NCI-H1694 treated with DMSO at 0.1 percent for 48 hours (cell line): ENCODE data around the gene ATG9B.
"Not testable (repeated sequence)": the region's sequence is repeated elsewhere in the genome, so short reads cannot be mapped to it uniquely, and the experiment has no call there.

ENCODE experiments used
- DNase-seq: peaks from one replicate; lab custom pipeline; 2025; lab: John Stamatoyannopoulos, UW

ATG9B gene

DNA sequence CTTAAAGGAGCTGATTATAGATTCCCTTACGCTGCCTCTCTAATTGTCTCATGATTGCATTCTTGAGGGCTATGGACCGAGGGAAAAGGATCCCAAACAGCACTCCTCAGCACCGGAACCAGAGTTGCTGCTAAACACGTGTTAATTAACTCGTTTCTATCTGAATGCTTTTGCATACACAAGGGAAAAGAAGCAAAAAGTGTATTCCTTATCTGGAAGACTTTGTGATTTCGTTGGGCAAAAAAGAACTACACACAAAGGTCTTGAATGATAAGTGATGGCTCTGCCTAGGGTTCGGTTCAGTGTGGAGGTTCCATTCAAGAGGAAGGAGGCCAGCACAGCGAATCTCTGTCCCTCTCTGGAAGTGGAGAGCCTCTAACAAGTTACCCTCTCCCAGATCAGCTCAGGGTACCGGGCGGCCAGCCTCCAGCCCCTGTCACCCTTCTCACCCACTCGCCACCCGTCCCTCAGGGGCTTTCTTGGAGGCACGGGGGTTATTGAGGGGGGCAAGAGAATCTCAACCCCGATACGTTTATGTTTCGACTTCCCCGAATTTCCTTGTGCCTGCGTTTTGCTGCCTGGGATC is 34.6 kb upstream of the ATG9B start:
- DNase-seq: no peak

DNA sequence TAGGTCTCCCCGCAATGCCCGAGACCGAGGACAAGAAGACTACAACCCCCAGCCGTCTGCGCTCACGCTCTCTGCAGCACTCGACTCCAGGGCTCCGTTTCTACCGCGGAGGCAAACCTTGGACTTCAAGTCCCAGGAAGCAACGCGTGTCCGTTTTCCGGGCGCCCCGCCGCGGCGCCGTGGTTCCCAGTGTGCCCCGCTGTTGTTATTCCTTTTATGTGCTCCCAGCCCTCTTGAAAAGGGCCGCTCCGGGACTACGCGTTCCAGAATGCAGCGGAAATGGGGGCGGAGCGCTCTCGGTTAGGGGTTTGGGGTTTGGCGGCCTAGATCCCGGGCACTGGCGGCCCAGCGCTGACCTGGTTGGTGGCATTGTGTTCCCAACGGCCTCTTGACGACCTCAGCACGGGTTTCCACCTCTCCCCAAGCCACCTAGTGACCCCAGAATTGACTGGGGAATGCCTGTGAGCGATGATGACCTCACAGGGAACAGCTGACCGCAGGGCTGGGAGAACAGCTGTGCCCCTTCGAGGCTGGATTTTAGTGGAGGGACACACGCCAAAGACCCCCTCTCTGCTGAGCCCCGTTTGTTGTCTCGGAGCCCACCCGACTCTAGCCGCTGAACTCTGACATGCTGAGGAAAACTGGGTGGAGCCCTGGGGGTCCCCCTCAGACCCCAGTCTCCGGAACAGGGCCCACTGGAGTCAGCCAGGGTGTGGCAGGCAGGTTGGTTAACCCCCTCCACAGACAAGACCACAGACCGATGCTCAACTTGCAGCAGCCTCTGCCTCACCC is 33.9 kb upstream of the ATG9B start:
- DNase-seq: peak; percentile 99

DNA sequence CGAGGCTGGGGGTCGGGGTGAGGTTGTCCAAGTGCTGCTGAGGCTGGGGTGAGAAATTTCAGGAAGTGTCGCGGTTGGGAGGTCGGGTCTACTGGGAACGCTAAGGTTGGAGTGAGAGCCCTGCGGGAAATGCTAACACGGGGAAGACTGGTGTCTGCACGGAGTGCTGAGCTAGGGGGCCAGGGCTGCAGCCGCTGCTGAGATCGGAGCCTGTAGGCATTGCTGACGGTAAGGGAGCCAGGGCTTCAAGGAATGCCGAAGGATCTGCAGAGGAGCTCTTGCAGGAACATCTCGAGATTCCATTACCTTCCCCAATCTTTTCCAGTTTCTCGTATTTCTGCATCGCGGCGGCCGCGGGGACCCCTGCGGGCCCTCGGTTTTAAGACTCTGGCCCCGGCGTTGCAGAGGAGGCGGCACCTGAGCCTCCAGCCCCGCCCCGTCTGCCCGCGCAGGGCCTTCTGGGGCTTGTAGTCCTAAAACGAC is 33.3 kb upstream of the ATG9B start, which contains the start of gene CDK5:
Gene CDK5 (minus strand): TSS at position 392 of the 483 bp plus-strand sequence. CDS start 49 bp downstream, at position 343.
- DNase-seq: peak; percentile 77

DNA sequence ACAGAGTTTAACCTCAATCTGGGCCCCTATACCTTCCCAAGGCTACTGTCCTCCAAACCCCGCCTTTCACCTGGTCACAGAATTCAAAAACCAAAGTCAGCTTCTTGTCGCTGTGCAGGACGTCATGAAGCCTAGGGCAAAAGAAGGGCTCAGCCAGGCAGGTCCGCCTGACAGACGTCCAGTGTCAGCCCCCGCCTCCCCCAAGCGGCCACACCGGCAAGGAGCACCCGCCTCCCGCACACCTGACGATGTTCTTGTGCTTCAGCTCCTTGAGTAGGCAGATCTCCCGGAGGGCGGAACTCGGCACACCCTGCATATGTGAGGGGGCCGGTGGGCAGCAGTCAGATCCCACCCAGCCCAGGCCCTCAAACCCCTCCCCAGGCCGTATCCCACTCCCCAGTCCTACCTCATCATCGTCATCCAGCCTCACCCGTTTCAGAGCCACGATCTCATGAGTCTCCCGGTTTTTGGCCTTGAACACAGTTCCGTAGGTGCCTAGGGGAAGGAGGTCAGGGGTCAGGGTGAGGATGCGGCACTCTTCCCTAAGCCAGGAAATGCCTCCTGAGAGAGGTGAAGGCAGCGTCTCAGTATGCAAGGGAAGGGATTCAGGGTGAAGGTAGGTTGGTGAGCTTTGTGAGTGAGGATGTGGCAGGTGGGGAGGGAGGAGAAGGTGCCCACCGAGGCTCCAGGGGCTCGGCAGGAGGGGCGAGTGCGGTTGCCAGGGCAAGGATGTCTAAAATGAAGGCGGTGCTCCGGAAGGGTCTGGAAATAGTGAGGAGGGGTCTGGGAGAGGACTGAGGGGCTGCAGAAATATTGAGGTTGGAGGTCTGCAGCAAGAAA is 32.6 kb upstream of the ATG9B start:
- DNase-seq: no peak

DNA sequence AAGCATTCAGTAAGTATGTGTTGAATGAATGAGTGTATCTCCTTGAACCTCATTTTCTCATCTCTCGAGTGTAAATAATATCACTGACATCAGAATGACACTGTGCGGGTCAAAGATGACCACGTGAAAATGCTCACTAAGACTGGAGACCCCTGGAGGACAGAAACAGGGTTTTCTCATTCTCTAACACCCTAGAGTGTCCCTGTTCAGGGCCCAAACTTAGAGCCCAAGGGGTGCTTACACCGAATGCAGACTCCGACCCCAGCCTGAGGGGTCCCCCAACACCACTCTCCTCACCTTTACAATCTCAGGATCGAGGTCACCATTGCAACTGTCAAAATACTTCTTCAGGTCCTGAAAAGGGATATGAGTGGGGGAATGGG is 32.0 kb upstream of the ATG9B start:
- DNase-seq: no peak

DNA sequence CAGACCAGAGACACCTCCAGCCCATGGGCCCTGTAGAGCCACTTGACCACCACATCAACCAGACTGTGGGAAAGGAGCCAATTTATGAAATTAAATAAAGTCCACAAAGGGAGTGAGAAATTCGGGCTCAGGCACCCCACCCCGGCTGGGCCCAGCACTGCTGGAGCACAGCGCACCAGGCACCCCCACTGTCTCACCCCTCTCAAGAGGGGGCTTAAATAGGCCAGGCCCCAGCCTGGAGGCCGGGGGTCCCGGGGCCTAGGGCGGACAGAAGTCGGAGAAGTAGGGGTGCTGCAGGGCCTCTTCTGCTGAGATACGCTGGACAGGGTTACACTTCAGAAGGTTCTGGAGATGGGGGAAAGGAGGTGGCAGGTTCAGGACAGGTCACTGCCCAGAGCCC is 29.5 kb upstream of the ATG9B start:
- DNase-seq: no peak

DNA sequence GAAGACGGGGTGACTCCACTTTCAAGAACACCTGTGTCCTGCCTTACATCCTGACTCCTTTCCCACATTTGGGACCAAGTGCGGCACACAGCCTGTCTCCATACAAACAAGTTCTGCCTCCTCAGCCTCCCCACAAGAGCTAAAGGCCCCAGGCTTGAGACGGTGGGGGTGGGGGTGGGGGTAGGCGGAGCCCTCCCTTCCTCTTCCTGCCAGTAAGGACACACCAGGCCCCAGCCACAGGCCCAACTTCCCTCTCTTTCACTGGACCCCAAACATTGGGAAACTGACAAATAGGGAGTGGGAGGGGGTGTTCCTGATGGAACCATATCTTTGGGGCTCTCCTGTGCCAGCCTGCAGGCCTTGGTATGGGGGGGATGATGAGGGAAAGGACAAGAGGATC is 28.8 kb upstream of the ATG9B start:
- DNase-seq: no peak

DNA sequence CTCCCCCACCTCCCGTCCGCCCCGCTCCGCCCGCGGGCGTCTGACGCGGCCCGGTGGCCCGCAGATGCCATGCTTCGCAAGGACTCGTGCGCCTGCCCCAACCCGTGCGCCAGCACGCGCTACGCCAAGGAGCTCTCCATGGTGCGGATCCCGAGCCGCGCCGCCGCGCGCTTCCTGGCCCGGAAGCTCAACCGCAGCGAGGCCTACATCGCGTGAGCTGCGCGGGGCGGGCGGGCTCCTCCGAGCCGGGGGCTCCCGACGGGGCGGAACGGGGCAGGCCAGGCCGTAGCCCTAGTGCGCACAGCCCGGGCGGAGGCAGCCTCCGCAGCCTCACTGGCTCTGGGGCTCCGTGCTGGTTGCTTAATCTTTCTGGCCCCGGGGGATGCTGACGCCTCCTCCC is 26.8 kb upstream of the ATG9B start:
- DNase-seq: no peak

DNA sequence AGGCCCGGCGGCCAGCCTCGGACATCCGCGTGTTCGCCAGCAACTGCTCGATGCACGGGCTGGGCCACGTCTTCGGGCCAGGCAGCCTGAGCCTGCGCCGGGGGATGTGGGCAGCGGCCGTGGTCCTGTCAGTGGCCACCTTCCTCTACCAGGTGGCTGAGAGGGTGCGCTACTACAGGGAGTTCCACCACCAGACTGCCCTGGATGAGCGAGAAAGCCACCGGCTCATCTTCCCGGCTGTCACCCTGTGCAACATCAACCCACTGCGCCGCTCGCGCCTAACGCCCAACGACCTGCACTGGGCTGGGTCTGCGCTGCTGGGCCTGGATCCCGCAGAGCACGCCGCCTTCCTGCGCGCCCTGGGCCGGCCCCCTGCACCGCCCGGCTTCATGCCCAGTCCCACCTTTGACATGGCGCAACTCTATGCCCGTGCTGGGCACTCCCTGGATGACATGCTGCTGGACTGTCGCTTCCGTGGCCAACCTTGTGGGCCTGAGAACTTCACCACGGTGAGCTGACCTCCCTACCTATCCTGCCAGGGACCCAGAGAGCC is 24.7 kb upstream of the ATG9B start:
- no peak for DNase-seq

DNA sequence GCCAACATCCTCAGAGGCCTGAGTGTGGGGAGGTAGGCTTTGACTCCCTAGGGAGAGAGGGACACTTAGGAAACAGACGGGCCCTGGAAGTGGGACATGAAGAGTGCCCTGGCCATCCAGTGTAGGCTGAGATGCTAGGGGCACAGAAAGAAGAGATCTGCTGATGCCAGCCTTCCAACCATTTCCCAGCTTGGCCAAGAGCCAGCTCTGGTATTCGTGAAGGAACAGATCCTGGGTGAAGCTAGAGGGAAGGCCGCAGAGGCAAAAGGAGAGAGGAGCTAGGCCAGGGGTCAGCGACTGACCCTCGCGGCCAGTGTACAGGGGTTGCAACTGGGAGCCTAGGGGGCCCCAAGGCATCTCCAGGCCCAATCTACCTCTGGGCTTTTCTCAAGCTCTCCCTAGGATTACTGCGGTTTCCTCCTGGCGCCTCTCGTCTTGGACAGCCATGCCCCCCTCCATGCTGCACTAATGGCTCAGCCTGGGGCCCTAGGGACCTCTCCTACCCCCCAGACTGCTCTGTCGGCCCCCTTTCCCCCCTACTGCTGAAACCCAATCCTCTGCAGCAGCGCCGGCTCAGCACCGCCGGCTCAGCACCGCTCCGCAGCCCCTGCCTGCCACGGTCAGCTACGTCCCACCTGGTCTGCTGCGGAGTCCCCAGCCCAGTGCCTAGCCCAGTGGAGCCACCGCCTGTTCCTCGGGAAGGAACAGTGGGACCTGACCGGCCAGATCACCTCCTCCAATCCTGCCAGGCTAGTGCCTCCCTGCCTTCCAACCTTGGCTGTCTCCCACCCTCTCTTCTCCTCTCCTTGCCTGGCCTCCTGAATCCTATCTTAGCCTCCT is 23.9 kb upstream of the ATG9B start, which contains the start of gene ASIC3:
Gene ASIC3 (plus strand): TSS at position 556 of the 840 bp plus-strand sequence. CDS start 355 bp downstream, outside the sequence.
- no peak for DNase-seq

DNA sequence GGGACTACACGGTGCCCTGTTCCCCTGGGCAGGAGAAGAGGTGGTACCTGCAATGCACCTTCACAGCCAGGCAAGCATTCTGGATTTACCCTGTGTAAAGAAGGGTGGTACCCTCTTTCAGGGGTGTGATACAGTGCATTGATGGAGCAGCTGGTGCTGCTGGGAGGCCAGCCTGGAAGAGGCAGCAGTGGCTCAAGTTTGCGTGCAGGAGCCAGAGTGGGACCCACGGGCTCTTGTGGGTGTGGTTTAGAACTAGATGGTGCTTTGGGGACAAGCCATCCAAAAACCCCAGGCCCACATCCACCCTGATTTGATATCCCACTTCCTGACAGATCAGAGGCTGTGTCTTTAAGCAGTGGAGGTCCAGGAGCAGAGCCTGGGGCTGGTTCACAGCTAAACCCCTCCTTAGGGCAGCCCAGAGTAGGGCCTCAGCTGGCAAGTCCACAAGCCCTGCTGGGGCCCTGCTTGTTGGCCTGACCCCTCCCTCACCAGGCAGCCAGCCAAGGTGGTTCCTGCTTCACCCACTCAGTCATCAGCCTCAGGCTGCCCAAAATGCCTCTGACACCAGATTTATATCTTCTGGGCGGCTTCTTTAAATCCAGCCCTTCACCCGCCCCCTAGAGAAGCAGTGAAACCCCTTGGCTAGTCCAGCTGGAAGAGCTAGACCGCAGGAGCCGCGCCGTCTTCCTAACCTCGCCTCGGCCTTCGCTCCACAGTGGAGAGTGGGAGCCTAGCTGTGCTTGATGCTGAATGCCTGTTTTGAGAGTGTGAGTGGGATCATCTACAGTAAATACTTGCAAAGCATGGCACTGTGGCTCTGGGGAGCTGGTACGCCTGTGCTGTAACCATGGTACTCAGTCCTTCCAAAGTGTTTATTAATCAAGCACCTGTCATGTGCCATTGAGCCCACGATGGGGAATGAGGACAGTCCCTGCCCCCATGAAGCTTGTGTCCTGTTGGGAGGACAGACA is 22.6 kb upstream of the ATG9B start:
- no peak for DNase-seq

DNA sequence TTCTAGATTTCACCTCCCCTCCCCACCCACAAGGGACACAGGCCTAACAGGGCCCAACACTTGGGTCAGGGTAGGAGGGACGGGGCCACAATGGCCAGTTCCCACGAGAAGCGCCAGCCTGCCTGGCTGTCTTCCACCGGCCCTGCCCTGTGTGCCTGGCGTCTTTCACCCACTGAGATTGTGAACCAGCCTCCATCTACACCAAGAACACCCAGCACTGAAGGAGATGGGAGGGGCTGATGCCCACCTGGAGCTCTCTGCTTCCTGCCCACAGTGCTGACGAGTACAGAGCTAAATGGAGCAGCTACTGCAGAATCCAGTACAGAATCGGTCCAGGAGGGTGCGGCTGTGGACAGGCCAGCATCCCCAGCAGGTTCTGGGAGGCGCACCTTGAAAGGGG is 21.7 kb upstream of the ATG9B start:
- DNase-seq: no peak

DNA sequence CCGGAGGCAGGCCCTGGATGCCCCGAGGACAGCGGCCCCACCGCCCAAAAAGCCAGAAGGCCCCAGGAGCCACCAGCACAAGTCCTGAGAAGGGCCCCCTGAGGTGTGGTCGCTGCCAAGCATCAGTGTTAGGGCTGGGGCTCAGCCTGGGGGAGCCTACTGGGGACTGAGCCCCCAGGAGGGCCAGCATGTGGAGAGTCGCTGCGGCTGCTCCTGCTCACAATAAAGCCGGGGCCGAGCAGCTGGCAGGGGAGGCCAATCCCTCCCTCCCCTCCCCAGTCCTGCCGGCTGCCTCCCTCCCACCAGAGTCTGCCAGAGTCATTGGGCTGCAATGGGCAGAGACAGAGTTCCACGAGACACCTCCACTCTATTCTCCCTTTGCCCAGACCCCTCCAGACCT is 21.0 kb upstream of the ATG9B start:
- no peak for DNase-seq

DNA sequence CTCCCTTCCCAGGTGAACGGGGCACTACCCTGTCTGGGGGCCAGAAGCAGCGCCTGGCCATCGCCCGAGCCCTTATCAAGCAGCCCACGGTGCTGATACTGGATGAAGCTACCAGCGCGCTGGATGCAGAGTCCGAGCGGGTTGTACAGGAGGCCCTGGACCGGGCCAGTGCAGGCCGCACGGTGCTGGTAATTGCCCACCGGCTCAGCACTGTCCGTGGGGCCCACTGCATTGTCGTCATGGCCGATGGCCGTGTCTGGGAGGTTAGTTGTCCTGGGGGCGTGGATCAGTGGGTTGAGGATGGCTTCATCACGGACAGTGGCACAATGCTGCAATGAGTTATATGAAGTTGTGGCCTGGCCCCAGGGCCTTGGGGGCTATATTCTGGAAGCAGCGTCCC is 19.7 kb upstream of the ATG9B start:
- DNase-seq: no peak

DNA sequence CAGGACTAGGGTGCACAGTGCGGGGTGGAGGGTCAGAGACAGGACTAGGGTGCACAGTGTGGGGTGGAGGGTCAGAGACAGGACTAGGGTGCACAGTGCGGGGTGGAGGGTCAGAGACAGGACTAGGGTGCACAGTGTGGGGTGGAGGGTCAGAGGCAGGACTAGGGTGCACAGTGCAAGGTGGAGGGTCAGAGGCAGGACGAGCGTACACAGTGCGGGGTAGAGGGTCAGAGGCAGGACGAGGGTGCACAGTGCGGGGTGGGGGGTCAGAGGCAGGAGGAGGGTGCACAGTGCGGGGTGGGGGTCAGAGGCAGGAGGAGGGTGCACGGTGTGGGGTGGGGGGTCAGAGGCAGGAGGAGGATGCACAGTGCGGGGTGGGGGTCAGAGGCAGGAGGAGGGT is 19.2 kb upstream of the ATG9B start:
- not testable (repeated sequence) for DNase-seq

DNA sequence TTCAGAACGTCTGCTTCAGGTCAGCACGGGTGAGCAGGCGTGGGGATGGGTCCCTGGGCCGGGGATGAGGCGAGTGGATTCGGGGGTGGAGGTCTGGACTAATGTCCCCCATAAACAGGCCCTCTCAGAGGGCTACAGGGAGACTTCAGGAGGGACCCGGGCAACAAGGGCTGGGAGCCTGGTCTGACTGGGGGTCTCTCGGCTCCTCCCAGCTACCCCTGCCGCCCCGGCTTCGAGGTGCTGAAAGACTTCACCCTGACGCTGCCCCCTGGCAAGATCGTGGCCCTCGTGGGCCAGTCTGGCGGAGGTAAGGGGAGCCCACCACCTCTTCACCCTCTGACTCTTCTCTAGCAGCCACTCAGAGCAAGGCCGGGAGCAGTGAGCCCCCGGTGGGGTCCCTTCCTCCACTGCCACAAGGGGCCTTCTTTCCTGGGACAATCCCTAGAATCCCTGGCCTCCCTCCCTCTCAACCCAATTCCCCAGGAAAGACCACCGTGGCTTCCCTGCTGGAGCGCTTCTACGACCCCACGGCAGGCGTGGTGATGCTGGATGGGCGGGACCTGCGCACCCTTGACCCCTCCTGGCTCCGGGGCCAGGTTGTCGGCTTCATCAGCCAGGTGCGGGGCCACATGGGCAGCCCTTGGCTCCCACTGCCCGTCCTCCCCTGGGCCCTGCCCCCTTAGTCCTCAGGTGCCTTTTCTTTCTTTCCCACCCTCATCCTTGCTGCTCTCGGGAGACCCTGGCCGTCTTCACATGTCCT is 16.5 kb upstream of the ATG9B start:
- DNase-seq: no peak

DNA sequence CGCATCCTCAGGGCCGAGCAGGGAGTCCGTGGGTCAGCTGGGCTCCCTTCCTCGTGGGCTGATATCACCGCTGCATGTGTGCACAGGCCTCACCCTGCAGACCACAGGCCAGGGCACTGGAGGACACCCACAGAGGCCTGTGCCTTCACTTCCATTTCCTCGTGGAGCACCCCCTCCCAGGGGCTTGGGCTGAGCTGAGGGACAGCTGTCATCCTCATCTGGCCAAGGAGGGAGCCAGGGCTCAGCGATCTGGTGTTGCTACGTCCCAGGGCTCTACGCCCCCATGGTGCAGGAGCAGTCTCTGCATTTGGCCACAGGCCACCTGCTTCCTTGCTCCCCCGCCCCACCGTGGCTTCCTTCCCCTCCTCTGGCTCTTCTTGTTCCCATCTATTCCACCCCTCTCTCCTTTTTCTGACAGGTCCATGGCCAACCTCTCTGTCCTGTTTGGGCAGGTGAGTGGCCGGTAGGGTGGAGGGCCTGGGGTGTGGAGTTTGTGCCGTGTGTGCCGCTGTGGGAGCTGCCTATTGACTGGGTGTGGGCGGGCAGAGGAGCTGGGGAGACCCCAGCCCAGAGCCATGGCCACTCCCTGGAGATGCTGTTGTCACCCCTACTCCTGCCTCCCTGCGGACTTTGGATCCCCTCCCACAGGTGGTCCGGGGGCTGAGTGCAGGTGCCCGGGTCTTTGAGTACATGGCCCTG is 15.7 kb upstream of the ATG9B start:
- DNase-seq: no peak

DNA sequence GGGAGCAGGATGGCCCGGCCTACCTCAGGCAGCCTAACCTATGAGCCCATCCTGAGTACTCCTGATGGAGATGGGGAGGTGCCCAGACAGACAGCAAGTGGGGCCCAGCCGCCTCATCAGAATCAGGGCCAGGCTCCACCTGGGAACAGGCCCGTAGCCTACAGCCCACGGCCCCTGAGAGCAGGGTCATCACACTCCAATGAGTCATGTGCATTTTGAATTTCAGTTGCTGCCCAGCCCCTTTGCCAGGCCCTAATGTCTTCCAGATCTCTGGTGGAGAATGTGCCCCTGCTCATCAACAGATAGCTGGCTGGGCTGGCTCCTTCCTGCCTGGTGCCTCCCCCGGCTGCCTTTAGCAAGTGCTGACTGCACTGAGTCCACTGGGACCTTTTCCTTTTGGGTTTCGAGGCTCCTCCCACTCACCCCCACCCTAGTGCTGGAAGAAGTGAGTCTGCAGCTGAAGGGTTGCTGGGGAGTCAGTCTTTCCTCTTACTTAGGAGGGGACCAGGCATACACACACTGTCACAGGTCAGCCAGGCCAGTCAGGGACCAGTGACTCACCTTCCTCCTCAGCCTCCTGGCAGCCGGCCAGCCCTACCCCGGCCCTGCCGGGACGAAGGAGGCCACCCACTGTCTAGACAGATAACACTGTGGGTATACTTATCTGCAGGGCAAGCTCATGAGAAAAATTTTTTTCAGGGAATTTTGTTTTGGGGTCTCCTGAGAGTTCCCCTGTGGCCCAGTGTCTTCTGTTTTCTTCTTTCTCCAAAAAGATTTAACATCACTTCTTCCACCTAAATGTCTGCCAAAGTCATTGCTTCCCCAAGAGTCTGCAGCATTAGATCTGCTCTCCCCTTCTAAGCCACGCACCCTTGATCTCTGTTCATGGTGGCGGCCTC is 14.9 kb upstream of the ATG9B start:
- no peak for DNase-seq
